Testis (tissue), 3 donors: ENCODE results near the gene GPR39. TPM values are rescaled to one million over a fixed set of nuclear protein-coding genes. Genes with fewer than 3 reads are reported as not detected.

ENCODE experiments used
- DNase-seq: peaks from one replicate; pipeline ENCODE4 v3.0.0-alpha.2; 2019
- H3K27ac ChIP-seq, 2 donors: fragments of 200-600 bp; sonication (generic); one replicate each; pipeline ENCODE4 v1.5.1; 2019
- H3K27me3 ChIP-seq: fragments of 200-600 bp; sonication (generic); one replicate; pipeline ENCODE4 v1.5.1; 2019
- H3K36me3 ChIP-seq: fragments of 200-600 bp; sonication (generic); one replicate; pipeline ENCODE4 v1.5.1; 2017; ENCODE audit warnings: low read depth; ENCODE audit errors: missing control alignments
- H3K4me1 ChIP-seq: fragments of 200-600 bp; sonication (generic); one replicate; pipeline ENCODE4 v1.5.1; 2019
- H3K4me3 ChIP-seq, 2 donors: fragments of 200-600 bp; sonication (generic); one replicate each; pipeline ENCODE4 v1.5.1; 2017 to 2019
- H3K9me3 ChIP-seq: fragments of 200-600 bp; sonication (generic); one replicate; pipeline ENCODE4 v1.5.1; 2017
- POLR2A ChIP-seq: fragments of 450-650 bp; IDR thresholded peaks from one replicate; pipeline ENCODE4 v1.6.1; 2017; ENCODE audit warnings: antibody characterized with exemption, mild to moderate bottlenecking, moderate library complexity
- WGBS, 2 donors: methylation state at CpG; one replicate each; pipeline ENCODE4 v1.1.5; 2018; 5-methylcytosine and 5-hydroxymethylcytosine counted together
- intact Hi-C: fragments of 100-400 bp; cut with DNase I; formaldehyde crosslinking; loops from one replicate; pipeline ENCODE4 v1.15.1; 2023; ENCODE audit warnings: low total_unique reads
- polyA plus RNA-seq: library from polyadenylated mRNA; stranded (reverse); fragments of 350-450 nt; fragmentation: Illumina TruSeq; extraction: RNeasy Lipid Tissue Mini Kit (QIAGEN cat#74804); gene quantifications from one replicate; pipeline ENCODE4 v1.2.3, GENCODE V29; 2014; ENCODE audit warnings: low read depth, low replicate concordance; ENCODE audit not compliant: insufficient read depth
- total RNA-seq, 2 donors: library from RNA; depleted of rRNA; stranded (reverse); fragments of >200 nt; gene quantifications; one replicate each; pipeline ENCODE4 v1.2.3, GENCODE V29; 2016
- TF ChIP-seq, protein P1 (sequence below), 3 experiments: fragments of 450-650 bp in 2 of 3; fragments of 200-600 bp in 1 of 3; sonication (generic) in 1 of 3; IDR thresholded peaks; one replicate each; pipeline ENCODE4 v1.5.1; 2016 to 2019; ENCODE audit warnings: antibody characterized with exemption in 3 of 3, mild to moderate bottlenecking in 2 of 3, moderate library complexity in 1 of 3

GPR39 gene
- total and polyA plus RNA-seq, 3 donors from 2014 or later, result 2.7 to 19.5 (median 4.0) TPM

DNA sequence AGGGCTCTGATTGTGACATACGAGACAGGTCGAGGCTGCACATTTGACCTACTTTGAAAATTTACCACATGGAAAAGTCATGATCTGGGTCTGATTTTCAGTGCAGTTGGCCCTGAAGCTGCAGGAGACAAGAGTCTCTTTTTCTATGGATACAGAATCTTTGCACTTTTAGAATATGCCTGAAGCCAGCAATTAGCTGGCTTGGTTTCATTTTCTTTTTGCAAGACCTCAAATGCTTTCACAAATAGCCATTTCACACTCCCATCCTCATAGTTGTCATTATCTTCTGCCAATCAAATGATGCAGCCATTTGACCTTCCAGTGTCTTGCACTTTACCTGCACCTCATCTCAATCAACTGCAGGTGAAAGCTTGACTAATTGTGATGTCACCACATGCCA, 59.0 kb downstream of the GPR39 start:
- WGBS, 2 donors, result 65 to 83% methylated on average over 2 of the region's 2 CpGs
- Histone ChIP-seq H3K36me3 (no peaks in the 10 kb centered on the region), H3K27me3 (no peaks in the 10 kb centered on the region), H3K9me3 (no peaks in the 10 kb centered on the region), H3K27ac (no peak overlapping the region), H3K4me3 (no peak overlapping the region), H3K4me1 (no peaks in the 10 kb centered on the region)
- TF ChIP-seq, protein P1, sequence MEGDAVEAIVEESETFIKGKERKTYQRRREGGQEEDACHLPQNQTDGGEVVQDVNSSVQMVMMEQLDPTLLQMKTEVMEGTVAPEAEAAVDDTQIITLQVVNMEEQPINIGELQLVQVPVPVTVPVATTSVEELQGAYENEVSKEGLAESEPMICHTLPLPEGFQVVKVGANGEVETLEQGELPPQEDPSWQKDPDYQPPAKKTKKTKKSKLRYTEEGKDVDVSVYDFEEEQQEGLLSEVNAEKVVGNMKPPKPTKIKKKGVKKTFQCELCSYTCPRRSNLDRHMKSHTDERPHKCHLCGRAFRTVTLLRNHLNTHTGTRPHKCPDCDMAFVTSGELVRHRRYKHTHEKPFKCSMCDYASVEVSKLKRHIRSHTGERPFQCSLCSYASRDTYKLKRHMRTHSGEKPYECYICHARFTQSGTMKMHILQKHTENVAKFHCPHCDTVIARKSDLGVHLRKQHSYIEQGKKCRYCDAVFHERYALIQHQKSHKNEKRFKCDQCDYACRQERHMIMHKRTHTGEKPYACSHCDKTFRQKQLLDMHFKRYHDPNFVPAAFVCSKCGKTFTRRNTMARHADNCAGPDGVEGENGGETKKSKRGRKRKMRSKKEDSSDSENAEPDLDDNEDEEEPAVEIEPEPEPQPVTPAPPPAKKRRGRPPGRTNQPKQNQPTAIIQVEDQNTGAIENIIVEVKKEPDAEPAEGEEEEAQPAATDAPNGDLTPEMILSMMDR (IDR thresholded peaks at IDR 0.05), result no peak
- TF ChIP-seq POLR2A, result no peak
- intact Hi-C loops, result no loop called here
- no peak for DNase-seq

DNA sequence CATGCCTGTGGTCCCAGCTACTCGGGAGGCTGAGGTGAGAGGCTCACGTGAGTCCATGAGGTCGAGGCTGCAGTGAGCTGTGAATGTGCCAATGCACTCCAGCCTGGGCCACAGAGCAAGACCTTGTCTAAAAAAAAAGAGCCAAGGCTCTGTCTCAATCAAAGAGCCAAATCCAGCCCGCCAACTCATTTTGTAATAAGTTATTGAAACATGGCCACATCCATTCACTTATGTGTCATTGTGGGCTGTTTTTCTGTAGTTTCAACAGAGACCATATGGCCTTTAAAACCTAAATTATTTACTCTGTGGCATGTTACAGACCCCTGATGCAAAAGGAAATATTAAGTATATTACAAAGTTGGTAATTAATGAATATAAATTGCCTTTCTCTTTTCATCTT, 60.8 kb downstream of the GPR39 start:
- no peak overlapping the region for H3K4me3 ChIP-seq
- H3K27me3 ChIP-seq, result no peaks in the 10 kb centered on the region
- no peak overlapping the region for H3K27ac ChIP-seq
- DNase-seq, result no peak
- no peaks in the 10 kb centered on the region for H3K4me1 ChIP-seq
- H3K36me3 ChIP-seq, result no peaks in the 10 kb centered on the region
- TF ChIP-seq, protein P1 (IDR thresholded peaks at IDR 0.05), result no peak
- TF ChIP-seq POLR2A, result no peak
- H3K9me3 ChIP-seq, result no peaks in the 10 kb centered on the region
- 86 to 92% methylated on average over 4 of the region's 4 CpGs for WGBS, 2 donors
- intact Hi-C loops, result no loop called here

DNA sequence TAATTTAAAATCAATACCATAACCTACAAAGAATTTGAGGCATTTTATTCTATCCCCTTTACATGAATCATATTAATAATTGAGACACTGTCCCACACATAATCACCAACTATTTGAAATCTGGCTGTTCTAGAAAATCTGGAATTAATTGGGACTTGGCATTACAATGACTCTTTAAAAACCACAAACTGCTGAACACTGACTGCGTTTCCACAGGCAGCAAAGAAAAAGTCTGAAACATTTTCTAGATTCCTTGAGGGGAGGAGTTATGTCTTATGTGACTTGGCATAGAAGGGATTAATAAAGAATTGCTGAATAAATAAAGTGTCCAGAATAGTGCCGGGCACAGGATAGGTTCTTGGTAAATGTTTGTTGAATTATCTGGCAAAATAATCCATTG, 61.4 kb downstream of the GPR39 start:
- H3K9me3 ChIP-seq, result no peaks in the 10 kb centered on the region
- no peak overlapping the region for H3K27ac ChIP-seq
- intact Hi-C loops, result no loop called here
- H3K27me3 ChIP-seq, result no peaks in the 10 kb centered on the region
- TF ChIP-seq, protein P1 (IDR thresholded peaks at IDR 0.05), result no peak
- TF ChIP-seq POLR2A, result no peak
- no peaks in the 10 kb centered on the region for H3K36me3 ChIP-seq
- DNase-seq, result no peak
- H3K4me1 ChIP-seq, result no peaks in the 10 kb centered on the region
- 51 to 54% methylated on average over 2 of the region's 2 CpGs for WGBS, 2 donors
- no peak overlapping the region for H3K4me3 ChIP-seq

DNA sequence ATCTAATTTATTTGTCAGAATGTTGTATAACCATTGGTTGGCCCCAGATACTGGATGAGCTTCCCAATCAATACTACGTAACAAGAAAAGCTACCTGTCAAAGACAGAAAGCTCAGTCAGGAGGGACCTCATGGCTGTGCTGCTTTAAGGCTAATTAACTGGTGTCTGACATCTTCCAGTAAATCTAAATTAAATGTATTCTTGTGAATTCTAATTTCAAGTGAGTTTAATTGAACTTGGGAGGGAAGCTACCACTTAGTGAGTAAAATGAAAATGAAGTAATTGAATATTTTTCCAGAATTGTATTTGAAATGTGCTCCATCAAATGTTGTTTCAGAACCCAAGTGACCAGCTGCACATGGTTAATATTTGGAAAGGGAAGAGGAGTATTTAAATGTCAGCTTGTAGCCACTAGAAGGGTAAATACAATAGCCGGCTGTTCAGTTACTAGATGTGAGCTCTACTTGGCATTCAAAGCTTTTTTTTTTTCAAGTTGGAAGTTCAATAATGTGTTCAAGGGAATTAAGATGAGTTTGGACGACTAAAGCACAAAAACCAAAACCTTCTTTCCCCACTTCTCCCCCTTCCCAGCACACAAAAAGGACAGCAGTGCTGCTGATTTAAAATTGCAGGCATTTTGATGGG, 62.0 kb downstream of the GPR39 start:
- Histone ChIP-seq H3K27ac (no peak overlapping the region), H3K4me1 (no peaks in the 10 kb centered on the region), H3K27me3 (no peaks in the 10 kb centered on the region), H3K9me3 (no peaks in the 10 kb centered on the region), H3K4me3 (no peak overlapping the region), H3K36me3 (no peaks in the 10 kb centered on the region)
- no peak for DNase-seq
- intact Hi-C loops, result no loop called here
- 65 to 70% methylated on average over 3 of the region's 3 CpGs for WGBS, 2 donors
- no peak for TF ChIP-seq POLR2A
- TF ChIP-seq, protein P1 (IDR thresholded peaks at IDR 0.05), result no peak

DNA sequence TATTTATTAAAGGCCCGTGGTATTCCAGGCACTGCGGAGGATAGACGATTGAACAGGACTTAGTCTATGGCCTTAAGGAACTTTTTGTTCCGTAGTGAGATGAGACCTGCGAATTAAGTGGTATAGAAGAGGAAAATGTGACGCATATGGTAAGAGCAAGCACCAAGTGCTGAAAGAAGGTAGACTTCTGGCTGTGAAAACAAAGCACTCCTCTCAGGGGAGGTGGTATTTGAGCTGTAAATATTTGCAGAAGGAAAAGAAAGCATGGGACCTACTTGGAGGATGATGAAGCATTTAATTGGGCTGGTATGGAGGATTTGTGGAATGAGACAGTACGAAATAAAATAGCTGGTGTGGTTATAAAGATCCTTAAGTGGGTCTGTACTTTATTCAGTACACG, 62.5 kb downstream of the GPR39 start:
- Histone ChIP-seq H3K4me3 (no peak overlapping the region), H3K36me3 (no peaks in the 10 kb centered on the region), H3K27ac (no peak overlapping the region), H3K4me1 (no peaks in the 10 kb centered on the region), H3K27me3 (no peaks in the 10 kb centered on the region), H3K9me3 (no peaks in the 10 kb centered on the region)
- 79 to 91% methylated on average over 8 of the region's 8 CpGs for WGBS, 2 donors
- DNase-seq, result no peak
- TF ChIP-seq, protein P1 (IDR thresholded peaks at IDR 0.05), result no peak
- no peak for TF ChIP-seq POLR2A
- intact Hi-C loops, result no loop called here
